Glutamatergic neuron (in vitro differentiated cells): ENCODE data around the gene MRPL28. TPM values are rescaled to one million over a fixed set of nuclear protein-coding genes. Genes with fewer than 3 reads are reported as not detected.
"Not testable (repeated sequence)": the region's sequence is repeated elsewhere in the genome, so short reads cannot be mapped to it uniquely, and the experiment has no call there.

ENCODE experiments used
- DNase-seq: peaks from one replicate; pipeline ENCODE4 v3.0.0; 2022
- H3K27ac Mint-ChIP-seq: one replicate; pipeline ENCODE4 v1.8.0; 2020; ENCODE audit warnings: mild to moderate bottlenecking, mixed read lengths, inconsistent platforms; ENCODE audit not compliant: unreplicated experiment
- H3K27me3 Mint-ChIP-seq: one replicate; pipeline ENCODE4 v1.8.0; 2020; ENCODE audit warnings: mild to moderate bottlenecking, moderate library complexity, mixed read lengths, inconsistent platforms; ENCODE audit not compliant: unreplicated experiment
- H3K36me3 Mint-ChIP-seq: one replicate; pipeline ENCODE4 v1.8.0; 2020; ENCODE audit warnings: mild to moderate bottlenecking, mixed read lengths, inconsistent platforms; ENCODE audit not compliant: unreplicated experiment
- H3K4me1 Mint-ChIP-seq: one replicate; pipeline ENCODE4 v1.8.0; 2020; ENCODE audit warnings: mild to moderate bottlenecking, low read depth, mixed read lengths, inconsistent platforms; ENCODE audit not compliant: unreplicated experiment
- H3K4me3 Mint-ChIP-seq: one replicate; pipeline ENCODE4 v1.8.0; 2020; ENCODE audit warnings: mild to moderate bottlenecking, mixed read lengths, inconsistent platforms; ENCODE audit not compliant: unreplicated experiment
- H3K9me3 Mint-ChIP-seq: one replicate; pipeline ENCODE4 v1.8.0; 2020; ENCODE audit warnings: mild to moderate bottlenecking, moderate library complexity, mixed read lengths, inconsistent platforms; ENCODE audit not compliant: unreplicated experiment
- total RNA-seq: library from RNA; stranded (reverse); fragmentation: NEBNext Ultra II Directional; extraction: Animal tissue kit (Norgen Biotek cat#: 25700); gene quantifications from one replicate; pipeline ENCODE4 v1.2.1, GENCODE V29; 2021; ENCODE audit not compliant: unreplicated experiment
- TF ChIP-seq, protein P1 (sequence below): fragments of 200-600 bp; sonication (generic); IDR thresholded peaks from one replicate; pipeline ENCODE4 v1.5.0; 2021; ENCODE audit not compliant: partially characterized antibody, unreplicated experiment

Gene MRPL28
- total RNA-seq, 1 donor from 2014 or later: 69.6 TPM

GRCh38 chr16:342455-343213 is 27.7 kb downstream of the MRPL28 start:
- no peak overlapping the region for H3K27ac Mint-ChIP-seq

GRCh38 chr16:341974-342336 is 28.4 kb downstream of the MRPL28 start:
- DNase-seq, H3K4me3 Mint-ChIP-seq, H3K9me3 Mint-ChIP-seq, H3K27me3 Mint-ChIP-seq, H3K27ac Mint-ChIP-seq, H3K36me3 Mint-ChIP-seq, H3K4me1 Mint-ChIP-seq: not testable (repeated sequence)

More at GRCh38 chr16:342455-343213, 27.7 kb downstream of the MRPL28 start:
- TF ChIP-seq, protein P1, sequence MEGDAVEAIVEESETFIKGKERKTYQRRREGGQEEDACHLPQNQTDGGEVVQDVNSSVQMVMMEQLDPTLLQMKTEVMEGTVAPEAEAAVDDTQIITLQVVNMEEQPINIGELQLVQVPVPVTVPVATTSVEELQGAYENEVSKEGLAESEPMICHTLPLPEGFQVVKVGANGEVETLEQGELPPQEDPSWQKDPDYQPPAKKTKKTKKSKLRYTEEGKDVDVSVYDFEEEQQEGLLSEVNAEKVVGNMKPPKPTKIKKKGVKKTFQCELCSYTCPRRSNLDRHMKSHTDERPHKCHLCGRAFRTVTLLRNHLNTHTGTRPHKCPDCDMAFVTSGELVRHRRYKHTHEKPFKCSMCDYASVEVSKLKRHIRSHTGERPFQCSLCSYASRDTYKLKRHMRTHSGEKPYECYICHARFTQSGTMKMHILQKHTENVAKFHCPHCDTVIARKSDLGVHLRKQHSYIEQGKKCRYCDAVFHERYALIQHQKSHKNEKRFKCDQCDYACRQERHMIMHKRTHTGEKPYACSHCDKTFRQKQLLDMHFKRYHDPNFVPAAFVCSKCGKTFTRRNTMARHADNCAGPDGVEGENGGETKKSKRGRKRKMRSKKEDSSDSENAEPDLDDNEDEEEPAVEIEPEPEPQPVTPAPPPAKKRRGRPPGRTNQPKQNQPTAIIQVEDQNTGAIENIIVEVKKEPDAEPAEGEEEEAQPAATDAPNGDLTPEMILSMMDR: no peak
- Mint-ChIP-seq H3K36me3 (peaks cover 11% of the 10 kb centered on the region), H3K4me1 (peaks cover 3% of the 10 kb centered on the region), H3K4me3 (no peak overlapping the region), H3K9me3 (peaks cover 5% of the 10 kb centered on the region), H3K27me3 (peaks cover 2% of the 10 kb centered on the region)
- DNase-seq: no peak

DNA sequence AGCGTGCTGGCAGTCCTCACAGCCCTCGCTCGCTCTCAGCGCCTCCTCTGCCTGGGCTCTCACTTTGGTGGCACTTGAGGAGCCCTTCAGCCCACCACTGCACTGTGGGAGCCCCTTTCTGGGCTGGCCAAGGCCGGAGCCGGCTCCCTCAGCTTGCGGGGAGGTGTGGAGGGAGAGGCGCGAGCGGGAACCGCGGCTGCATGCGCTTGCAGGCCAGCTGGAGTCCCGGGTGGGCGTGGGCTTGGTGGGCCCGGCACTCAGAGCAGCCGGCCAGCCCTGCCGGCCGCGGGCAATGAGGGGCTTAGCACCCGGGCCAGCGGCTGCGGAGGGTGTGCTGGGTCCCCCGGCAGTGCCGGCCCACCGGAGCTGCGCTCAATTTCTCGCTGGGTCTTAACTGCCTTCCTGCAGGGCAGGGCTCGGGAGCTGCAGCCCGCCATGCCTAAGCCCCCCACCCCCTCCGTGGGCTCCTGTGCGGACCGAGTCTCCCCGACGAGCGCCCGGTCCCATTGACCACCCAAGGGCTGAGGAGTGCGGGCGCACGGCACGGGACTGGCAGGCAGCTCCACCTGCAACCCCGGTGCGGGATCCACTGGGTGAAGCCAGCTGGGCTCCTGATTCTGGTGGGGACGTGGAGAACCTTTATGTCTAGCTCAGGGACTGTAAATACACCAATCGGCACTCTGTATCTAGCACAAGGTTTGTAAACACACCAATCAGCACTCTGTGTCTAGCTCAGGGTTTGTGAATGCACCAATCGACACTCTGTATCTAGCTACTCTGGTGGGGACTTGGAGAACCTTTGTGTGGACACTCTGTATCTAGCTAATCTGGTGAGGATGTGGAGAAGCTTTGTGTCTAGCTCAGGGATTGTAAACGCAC is 29.0 kb downstream of the MRPL28 start:
- H3K9me3 Mint-ChIP-seq, H3K4me3 Mint-ChIP-seq, H3K36me3 Mint-ChIP-seq, H3K4me1 Mint-ChIP-seq, H3K27ac Mint-ChIP-seq, H3K27me3 Mint-ChIP-seq, DNase-seq: not testable (repeated sequence)

DNA sequence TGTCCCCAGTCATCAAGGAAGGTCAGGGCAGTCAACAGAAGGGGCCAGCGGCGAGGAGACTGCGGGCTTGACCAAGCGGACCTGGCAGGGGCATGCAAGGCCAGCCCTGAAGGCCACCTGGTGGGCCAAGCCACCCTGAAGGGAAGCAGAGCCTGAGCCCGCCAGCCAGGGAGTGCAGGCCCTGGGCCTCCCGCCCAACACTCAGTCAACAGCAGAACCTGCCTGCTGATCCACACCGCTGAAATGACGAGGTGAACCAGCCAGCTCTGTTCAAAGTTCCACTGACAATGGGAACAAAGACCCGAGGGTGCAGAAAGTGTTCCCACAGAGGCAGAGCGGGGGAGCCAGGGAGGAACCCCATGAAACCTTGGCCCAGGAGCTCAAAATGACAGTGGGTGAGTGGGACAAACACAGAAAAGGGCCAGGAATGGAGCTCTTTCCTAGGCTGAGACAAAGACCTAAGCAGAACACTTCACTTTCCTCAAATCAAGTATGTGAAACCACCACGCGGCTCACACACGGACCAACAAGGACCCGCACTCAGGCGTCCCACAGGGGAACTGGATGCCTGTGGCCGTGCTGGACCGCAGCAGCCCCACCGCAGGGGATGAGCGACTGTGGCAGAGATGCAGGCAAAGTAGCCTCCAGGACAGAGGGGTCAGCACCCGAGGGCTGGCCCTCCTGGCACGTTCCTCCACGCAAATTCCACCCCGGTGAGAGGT is 29.8 kb downstream of the MRPL28 start:
- Mint-ChIP-seq H3K4me3 (no peak overlapping the region), H3K27me3 (peaks cover 2% of the 10 kb centered on the region), H3K9me3 (peaks cover 3% of the 10 kb centered on the region), H3K27ac (no peak overlapping the region), H3K36me3 (peaks cover 6% of the 10 kb centered on the region), H3K4me1 (peaks cover 3% of the 10 kb centered on the region)
- no peak for DNase-seq
- TF ChIP-seq, protein P1: no peak

GRCh38 chr16:339680-340079 is 30.7 kb downstream of the MRPL28 start:
- no peak for DNase-seq
- no peak overlapping the region for H3K4me3 Mint-ChIP-seq
- peaks cover 1% of the 10 kb centered on the region for H3K36me3 Mint-ChIP-seq
- peaks cover 3% of the 10 kb centered on the region for H3K4me1 Mint-ChIP-seq
- peaks cover 4% of the 10 kb centered on the region for H3K9me3 Mint-ChIP-seq
- H3K27ac Mint-ChIP-seq: no peak overlapping the region
- H3K27me3 Mint-ChIP-seq: peaks cover 2% of the 10 kb centered on the region
- TF ChIP-seq, protein P1: no peak
